NB4 (cell line): ENCODE results near the gene TECPR1.

Experiments used
- DNase-seq: peaks from one replicate; pipeline ENCODE4 v3.0.0; 2010; ENCODE audit warnings: low read depth
- H3K4me3 ChIP-seq: one replicate; pipeline ENCODE4 v1.5.1; 2011; ENCODE audit warnings: mild to moderate bottlenecking, low read depth, low read length, moderate library complexity
- CTCF ChIP-seq: IDR thresholded peaks from one replicate; pipeline ENCODE4 v1.5.1; 2012; ENCODE audit warnings: low read depth, low read length
- MAX ChIP-seq: IDR thresholded peaks from 2 replicates; pipeline ENCODE4 v1.6.1; 2011; ENCODE audit warnings: low read depth, low read length
- MYC ChIP-seq: IDR thresholded peaks from 2 replicates; pipeline ENCODE4 v1.6.1; 2011; ENCODE audit warnings: low read depth, low read length
- POLR2A ChIP-seq: IDR thresholded peaks from 2 replicates; pipeline ENCODE4 v1.6.1; 2011; ENCODE audit warnings: mild to moderate bottlenecking; ENCODE audit not compliant: insufficient read length; ENCODE audit errors: extremely low read depth

The TECPR1 gene

GRCh38 chr7:98203964-98204605, 47.9 kb downstream of the TECPR1 start:
- no peak overlapping the region for H3K4me3 ChIP-seq
- DNase-seq, result no peak
- no peak for TF ChIP-seq POLR2A
- no peak for TF ChIP-seq MYC
- TF ChIP-seq CTCF, result no peak
- TF ChIP-seq MAX, result no peak

- no peak for TF ChIP-seq MAX
- no peak for TF ChIP-seq MYC
- TF ChIP-seq POLR2A, result no peak
- no peak for TF ChIP-seq CTCF
- H3K4me3 ChIP-seq, result no peak overlapping the region
- DNase-seq, result no peak
Measured at GRCh38 chr7:98203261-98203963, 48.6 kb downstream of the TECPR1 start.

- no peak overlapping the region for H3K4me3 ChIP-seq
- DNase-seq, result peak; percentile 95
- TF ChIP-seq MYC (peak; percentile 94), MAX (peak; percentile 94), POLR2A (no peak)
Measured at GRCh38 chr7:98202367-98203195, 49.5 kb downstream of the TECPR1 start.

GRCh38 chr7:98200364-98200763, 51.7 kb downstream of the TECPR1 start:
- TF ChIP-seq MAX (no peak), CTCF (no peak), MYC (no peak), POLR2A (no peak)
- no peak for DNase-seq
- no peak overlapping the region for H3K4me3 ChIP-seq

GRCh38 chr7:98199131-98199530, 52.9 kb downstream of the TECPR1 start:
- H3K4me3 ChIP-seq, result no peak overlapping the region
- DNase-seq, result no peak
- TF ChIP-seq MYC (no peak), CTCF (no peak), MAX (no peak), POLR2A (no peak)
